DLD1 (cell line): ENCODE results near the gene FABP3.

Experiments used
- in situ Hi-C: cut with HindIII; loops from 2 replicates; pipeline ENCODE4 v1.10.0; 2017; ENCODE audit warnings: low sequenced_read_pairs

The FABP3 gene

GRCh38 chr1:31326461-31326860, 46.4 kb downstream of the FABP3 start:
- in situ Hi-C loops: no loop called here

- in situ Hi-C loops: no loop called here
Observed at GRCh38 chr1:31324992-31325391, 47.9 kb downstream of the FABP3 start.

GRCh38 chr1:31324093-31324492, 48.8 kb downstream of the FABP3 start:
- in situ Hi-C loops: no loop called here

GRCh38 chr1:31318146-31318545, 54.7 kb downstream of the FABP3 start:
- in situ Hi-C loops: no loop called here

GRCh38 chr1:31315902-31316301, 57.0 kb downstream of the FABP3 start:
- in situ Hi-C loops: no loop called here
